Stimulated activated naive CD8-positive, alpha-beta T cell treated with anti-CD3 and anti-CD28 coated beads, Interleukin-15, Interleukin-2, amounts not matched to agents 100 U/mL and 50 U/mL, for 24 hours (primary cell): ENCODE data around the gene ELOVL5.

Experiments used
- ATAC-seq: fragments of 150-1000 bp; cut with Tn5 transposase; one replicate; pipeline ENCODE4 v1.10.0; 2021
- DNase-seq: peaks from one replicate; pipeline ENCODE4 v3.0.0; 2021

Gene ELOVL5

GRCh38 chr6:53273370-53273769 lies 75.4 kb downstream of the ELOVL5 start:
- DNase-seq (no peak), ATAC-seq (no peak)

DNA sequence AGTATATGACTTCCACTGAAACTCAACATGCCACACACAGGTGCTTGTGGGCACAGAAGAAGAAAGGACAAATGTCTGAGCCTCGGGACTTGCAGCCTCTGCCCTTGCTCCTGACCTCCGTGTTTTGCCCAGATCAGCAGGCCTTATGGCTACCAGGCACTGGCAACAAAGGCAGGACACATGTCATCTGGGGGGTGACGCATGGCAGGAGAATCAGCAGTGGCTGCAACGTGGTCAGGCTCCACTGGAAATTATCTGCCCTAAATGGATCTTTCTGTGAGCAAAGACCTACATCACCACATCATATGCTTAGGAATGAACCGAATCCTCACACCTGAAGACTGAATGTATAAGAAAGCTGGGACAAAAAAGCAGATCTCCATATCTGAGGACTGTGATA lies 78.9 kb downstream of the ELOVL5 start:
- DNase-seq (no peak), ATAC-seq (no peak)

- DNase-seq (no peak), ATAC-seq (no peak)
Observed at GRCh38 chr6:53268858-53269608, 79.7 kb downstream of the ELOVL5 start.

GRCh38 chr6:53266553-53267090 lies 82.1 kb downstream of the ELOVL5 start:
- no peak for ATAC-seq

GRCh38 chr6:53264915-53265607 lies 83.7 kb downstream of the ELOVL5 start:
- DNase-seq, result no peak
- no peak for ATAC-seq

More at GRCh38 chr6:53266553-53267090, 82.1 kb downstream of the ELOVL5 start:
- no peak for DNase-seq

DNA sequence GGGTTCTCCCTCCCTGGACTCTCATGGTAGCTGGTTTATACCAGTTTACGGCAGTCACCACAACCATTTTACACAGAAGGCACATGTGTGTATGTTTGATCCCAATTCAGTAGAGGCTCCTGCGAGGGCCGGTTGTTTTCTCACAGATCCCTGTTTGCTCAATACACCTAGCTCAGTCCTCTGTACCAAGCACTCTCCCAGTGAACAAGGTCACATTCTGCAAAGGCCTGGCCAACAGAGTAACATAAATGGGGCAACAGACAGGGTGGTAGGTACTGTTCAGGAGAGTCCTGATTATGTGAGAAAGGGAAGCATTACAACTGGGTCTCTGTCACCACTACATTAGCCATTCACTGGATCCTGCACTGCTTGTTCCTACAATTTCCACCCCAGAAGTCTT lies 84.4 kb downstream of the ELOVL5 start:
- DNase-seq, result no peak

DNA sequence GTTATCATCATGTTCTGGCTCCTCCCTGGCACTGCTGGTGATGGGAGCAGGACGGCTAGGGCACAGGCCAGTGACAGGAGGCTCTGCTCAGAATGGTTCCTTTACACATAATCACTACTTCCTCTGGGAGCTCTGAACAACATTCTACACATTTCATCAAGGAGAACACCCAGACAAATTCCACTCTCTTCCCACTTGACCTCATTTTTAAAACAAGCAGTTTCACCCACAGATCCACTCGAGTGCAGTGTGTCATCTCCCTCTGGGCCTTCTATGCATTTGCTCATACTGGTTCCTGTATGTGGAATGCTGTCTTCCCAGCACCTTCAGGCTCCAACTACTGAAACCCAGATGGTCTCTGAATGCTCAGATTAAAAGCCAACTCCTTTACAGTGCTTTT lies 84.8 kb downstream of the ELOVL5 start:
- ATAC-seq (no peak), DNase-seq (no peak)

More for the DNA sequence above, 84.4 kb downstream of the ELOVL5 start:
- no peak for ATAC-seq

- DNase-seq, result no peak
- ATAC-seq, result no peak
Observed at GRCh38 chr6:53259860-53260580, 88.7 kb downstream of the ELOVL5 start.

DNA sequence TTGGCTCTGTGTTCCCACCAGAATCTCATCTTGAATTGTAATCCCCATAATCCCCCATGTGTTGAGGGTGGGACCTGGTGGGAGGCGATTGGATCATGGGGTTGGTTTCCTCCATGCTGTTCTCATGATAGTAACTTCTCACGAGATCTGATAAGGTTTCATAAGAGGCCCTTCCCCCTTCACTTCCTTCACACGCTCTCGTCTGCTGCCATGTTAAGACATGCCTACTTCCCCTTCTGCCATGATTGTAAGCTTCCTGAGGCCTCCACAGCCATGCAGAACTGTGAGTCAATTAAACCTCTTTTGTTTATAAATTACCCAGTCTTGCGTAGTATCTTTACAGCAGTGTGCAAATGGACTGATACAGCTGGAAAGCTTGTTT lies 90.0 kb downstream of the ELOVL5 start:
- ATAC-seq, result no peak
- no peak for DNase-seq

- DNase-seq, result no peak
- ATAC-seq, result no peak
Observed at GRCh38 chr6:53258076-53258773, 90.5 kb downstream of the ELOVL5 start.

DNA sequence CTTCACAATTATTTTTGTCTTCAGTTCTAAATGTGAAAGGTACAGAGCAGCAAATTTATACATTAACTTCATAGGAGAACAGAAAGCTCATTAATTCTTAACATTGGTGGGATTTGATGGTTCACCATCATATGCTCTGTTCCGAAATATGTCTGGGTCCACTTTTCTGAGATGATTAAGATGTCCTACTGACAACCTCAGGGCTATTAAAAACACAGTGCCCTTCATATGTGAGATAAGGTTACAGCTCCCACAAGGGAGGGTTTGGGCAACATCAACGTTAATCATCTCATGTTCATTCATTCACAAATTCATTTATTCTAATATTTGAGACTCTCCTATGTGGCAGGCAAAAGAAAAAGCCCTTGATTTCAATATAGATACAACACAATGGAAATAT lies 91.2 kb downstream of the ELOVL5 start:
- DNase-seq, result no peak
- ATAC-seq, result no peak

DNA sequence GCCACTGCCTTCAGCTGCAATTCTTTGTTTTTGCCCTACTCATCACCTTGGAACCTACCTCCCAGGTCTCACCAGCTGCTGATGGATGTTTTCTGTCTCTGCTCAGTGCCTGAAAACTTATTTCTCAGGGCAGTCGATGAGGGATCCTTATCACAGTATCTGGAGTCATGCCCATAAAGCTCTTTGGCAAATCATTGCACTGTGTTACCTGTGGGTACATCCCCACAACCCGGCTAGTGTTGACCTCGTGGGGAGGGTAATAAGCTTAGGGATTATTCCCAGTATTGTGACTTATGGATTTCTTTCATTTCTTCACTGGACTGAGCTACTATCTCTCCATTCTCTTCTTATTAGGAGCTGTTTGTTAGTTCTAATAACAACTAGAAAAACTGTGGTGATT lies 91.7 kb downstream of the ELOVL5 start:
- ATAC-seq, result no peak
- no peak for DNase-seq

- DNase-seq (no peak), ATAC-seq (no peak)
Observed at GRCh38 chr6:53252177-53252692, 96.5 kb downstream of the ELOVL5 start.

DNA sequence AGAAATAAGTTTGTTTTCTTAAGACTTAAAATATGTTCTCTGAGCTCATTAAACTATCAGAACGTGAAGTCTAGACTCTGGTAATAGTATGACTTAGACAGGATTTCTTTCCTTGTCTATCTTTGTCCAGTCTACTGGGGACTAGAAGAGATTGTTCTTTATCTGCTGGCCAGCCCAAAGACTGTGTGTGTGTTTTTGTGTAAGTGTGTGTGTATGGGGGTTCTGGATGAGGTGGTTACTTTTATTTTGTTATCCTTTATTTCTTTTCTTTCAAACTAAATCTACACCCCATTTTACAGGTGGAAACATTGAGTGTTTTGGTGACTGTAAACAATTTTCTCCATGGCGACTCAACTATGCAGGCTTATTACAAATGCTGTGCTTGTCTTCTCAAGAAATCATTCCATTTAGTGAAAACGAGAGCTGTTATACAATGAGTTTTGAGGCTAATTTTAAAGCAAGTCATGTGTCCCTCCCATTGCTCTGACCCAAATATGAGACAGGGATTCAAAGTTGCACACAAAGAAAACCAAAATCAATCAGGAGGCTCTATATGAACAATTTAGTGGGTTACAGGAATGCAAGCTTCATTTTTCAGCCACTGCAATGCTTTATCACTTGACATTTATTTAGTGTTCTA lies 97.6 kb downstream of the ELOVL5 start:
- ATAC-seq (no peak), DNase-seq (no peak)

GRCh38 chr6:53250176-53251032 lies 98.3 kb downstream of the ELOVL5 start:
- DNase-seq (no peak), ATAC-seq (no peak)

DNA sequence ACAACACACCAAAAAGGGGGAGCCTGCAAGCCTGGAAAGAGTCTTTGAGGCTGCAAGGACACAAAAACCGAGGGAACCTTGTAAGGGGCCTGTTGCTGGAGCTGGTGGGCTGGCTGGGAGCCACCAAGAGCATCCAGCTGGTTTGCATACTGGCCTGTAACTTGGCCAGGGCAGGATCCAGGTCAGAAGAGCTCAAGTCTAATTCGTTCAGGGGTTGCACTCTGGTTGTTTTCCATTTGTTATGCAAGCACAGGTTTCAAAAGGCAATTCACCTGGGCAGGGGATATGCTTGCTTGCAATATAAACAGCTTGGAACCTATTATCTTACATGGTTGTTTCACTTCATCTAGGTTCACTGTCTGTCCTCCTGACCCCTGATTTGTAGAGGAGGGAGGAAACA lies 101.8 kb downstream of the ELOVL5 start:
- DNase-seq (no peak), ATAC-seq (no peak)

DNA sequence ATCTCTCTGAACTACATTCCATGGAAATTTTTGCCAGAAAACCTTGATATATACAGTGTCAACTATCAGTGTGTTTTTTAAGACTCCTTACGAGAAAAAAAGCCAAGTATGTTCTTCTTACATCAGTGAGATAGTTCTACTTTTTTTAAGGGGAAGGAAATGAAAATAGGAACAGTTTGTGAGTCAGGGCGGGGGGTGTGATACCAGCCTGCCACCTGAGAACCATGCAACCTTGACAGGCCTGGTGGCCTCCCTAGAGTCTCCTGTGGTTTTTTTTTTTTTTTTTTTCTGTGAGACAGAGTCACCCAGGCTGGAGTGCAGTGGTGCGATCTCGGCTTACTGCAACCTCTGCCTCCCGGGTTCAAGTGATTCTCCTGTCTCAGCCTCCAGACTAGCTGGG lies 103.8 kb downstream of the ELOVL5 start:
- ATAC-seq, result peak; percentile 67
- no peak for DNase-seq

GRCh38 chr6:53244399-53244931 lies 104.3 kb downstream of the ELOVL5 start:
- ATAC-seq (no peak), DNase-seq (no peak)

DNA sequence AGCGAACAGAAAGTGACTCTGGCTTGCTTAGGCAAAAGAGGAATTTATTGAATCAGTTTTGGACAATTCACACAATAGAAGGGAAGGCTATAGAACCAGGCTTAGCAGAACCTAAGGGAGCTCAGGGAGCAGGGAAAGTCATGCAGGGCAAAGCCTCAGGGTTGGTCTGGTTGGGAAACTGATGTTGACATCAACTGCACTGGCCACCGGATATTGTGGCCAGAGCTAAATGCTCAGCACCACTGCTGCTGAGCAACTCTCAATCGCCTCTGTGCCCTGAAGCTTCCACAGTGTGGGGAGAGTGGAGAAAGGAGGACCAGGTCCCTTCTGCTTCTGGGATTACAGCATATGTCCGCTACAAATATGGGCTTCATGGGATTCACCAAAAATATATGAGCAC lies 106.8 kb downstream of the ELOVL5 start:
- ATAC-seq (no peak), DNase-seq (no peak)

DNA sequence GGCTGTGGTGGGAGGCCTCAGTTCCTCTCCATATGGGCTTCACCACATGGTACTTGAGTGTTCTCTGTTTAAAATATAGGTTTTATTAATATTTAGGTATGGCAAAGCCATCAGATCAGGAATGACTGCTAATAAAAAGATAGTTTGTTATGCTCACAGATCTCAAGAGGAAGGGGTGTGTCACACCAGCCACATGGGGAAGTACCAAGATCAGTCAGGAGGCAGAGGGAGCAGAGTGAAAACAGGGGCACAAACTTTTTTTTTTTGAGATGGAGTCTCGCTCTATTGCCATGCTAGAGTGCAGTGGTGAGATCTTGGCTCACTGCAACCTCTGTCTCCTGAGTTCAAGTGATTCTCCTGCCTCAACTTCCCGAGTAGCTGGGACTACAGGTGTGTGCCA lies 108.0 kb downstream of the ELOVL5 start:
- ATAC-seq (no peak), DNase-seq (no peak)
